Measurements from ENCODE around the gene DMWD. TPM values are rescaled to one million over a fixed set of nuclear protein-coding genes. Genes with fewer than 3 reads are reported as not detected.

The DMWD gene
- total and polyA plus RNA-seq, 2 donors (not counting 1 experiment from before 2014, with no cell fraction given): 25.1 to 86.4 TPM

DNA sequence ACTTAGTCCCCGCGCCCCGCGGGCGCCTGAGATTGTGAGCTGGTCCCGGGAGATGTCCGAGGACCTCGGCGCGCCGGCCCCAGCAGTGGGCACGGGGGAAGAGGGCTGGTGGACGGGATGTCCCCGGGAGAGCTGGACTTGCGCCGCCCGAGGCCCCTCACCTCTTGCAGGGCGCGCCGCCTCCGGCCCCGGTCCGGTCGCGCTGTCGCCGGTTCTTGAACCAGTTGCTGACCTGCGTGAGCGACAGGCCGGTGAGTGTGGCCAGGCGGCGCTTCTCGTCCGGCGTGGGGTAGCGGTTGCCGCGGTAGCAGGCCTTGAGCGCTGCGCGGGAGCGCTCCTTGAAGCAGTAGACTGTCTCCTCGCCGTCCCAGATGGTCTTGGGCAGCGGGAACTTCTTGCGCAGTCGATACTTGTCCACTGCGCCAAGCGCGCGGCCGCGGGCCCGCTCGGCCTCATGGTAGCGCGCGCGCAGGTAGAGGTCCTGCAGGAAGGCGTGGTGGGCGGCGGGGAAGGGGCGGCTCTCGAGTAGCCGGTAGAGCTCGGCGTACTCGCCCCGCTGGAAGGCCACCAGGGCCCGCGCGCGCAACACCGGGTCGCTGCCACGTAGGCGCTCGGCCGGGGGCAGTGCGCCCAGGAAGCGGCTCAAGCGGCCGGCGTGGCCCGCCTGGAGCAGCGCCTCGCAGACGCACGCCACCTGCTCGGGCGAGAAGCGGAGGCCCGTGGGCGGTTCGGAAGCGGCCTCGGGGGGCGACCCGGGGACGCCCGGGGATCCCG lies 24.6 kb downstream of the DMWD start:
- WGBS (ENCODE audit: insufficient coverage): 4% methylated on average over 102 of the region's 102 CpGs
- Histone ChIP-seq H3K4me3 (ENCODE audit: control extremely low read depth in 1 of 5, extremely low read depth in 1 of 5, insufficient read depth in 1 of 5, low read depth in 2 of 5, low read length in 4 of 5) (peak overlapping the region in 4 of 5 experiments; percentile 31 to 84 (median 76)), H3K4me2 (replicated peaks; ENCODE audit: low read depth, low read length, poor library complexity, severe bottlenecking) (peak overlapping the region; percentile 96), H3K27ac (ENCODE audit: low read length in 2 of 2) (no peak overlapping the region), H3K36me3 (replicated peaks in 1 of 2; ENCODE audit: control extremely low read depth in 1 of 2, control insufficient read depth in 1 of 2, extremely low read depth in 1 of 2, insufficient read depth in 2 of 2, low read length in 1 of 2) (no peaks in the 10 kb centered on the region), H3K9ac (ENCODE audit: low read length) (peak overlapping the region; percentile 78), H3K4me1 (ENCODE audit: control insufficient read depth in 2 of 2, insufficient read depth in 2 of 2, low read length in 2 of 2) (peaks cover 12 to 31% of the 10 kb centered on the region in 2 donors), H4K20me1 (ENCODE audit: control insufficient read depth, insufficient read depth, low read length, poor library complexity, severe bottlenecking) (no peaks in the 10 kb centered on the region), H3K9me3 (ENCODE audit: control extremely low read depth in 1 of 3, control insufficient read depth in 2 of 3, insufficient read depth in 1 of 3, low read length in 2 of 3) (peaks cover 0 to 3% (median 0%) of the 10 kb centered on the region in 3 donors), H3K79me2 (ENCODE audit: control insufficient read depth, insufficient read depth, low read length) (no peaks in the 10 kb centered on the region), H2AFZ (ENCODE audit: insufficient read depth, low read depth, low read length, poor library complexity, severe bottlenecking) (peak overlapping the region; percentile 93), H3K27me3 (replicated peaks in 1 of 4; ENCODE audit: control extremely low read depth in 1 of 4, control insufficient read depth in 3 of 4, insufficient read depth in 4 of 4, low read length in 3 of 4) (peaks cover 0 to 36% (median 8%) of the 10 kb centered on the region in 4 experiments)
- H3K4me1 Mint-ChIP-seq: peaks cover 24% of the 10 kb centered on the region
- H3K27ac Mint-ChIP-seq: no peak overlapping the region
- no peaks in the 10 kb centered on the region for H3K9me3 Mint-ChIP-seq (ENCODE audit: insufficient read depth)
- intact Hi-C loops (cut with micrococcal nuclease): loop anchor here (2.0 kb wide), 1 partner anchor 37 kb away; the partner anchor contains the start of gene FBXO46
- peak overlapping the region; percentile 76 for H3K4me3 Mint-ChIP-seq
- DNase-seq (peak; percentile 69), ATAC-seq (ENCODE audit: low read depth) (no peak)
- ChIA-PET POLR2A (interaction anchor here (0.5 to 3.9 kb wide), 4 partner anchors 24 to 95 kb away, joined by 3 to 23 read pairs (median 12); partner anchors contain the start of genes DMWD and SYMPK), CTCF (interaction anchor here (1.5 to 8.3 kb wide), 6 partner anchors 25 to 114 kb away, joined by 3 to 302 read pairs (median 16); partner anchors contain the start of genes DMWD, QPCTL and SNRPD2)
- peaks cover 10% of the 10 kb centered on the region for H3K27me3 Mint-ChIP-seq
- TF ChIP-seq CTCF (IDR thresholded peaks at IDR 0.05): no peak

DNA sequence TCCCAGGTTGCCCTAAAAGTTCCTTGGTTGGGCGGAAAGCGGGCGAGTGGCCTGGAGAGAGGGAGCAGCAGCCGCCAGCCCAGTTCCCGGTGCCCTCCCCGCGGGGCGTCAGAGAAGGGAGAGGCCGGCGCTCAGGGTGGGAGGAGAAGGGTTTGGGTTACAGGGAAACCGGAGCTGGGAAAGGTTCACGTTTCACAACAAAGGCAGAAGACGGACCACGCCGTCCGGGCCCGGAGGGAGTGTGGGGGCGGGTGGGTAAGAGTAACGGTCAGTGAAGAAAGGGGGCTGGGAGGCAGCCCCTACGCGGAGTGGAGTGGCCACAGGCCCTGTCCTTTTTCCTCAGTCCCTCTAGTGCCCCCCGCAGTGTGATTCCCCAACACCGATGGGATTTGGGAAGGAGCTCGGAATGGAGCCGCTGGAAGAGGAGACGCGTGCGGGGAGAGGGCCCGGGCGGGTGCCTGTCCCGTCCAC lies 25.2 kb downstream of the DMWD start:
- peaks cover 0 to 40% (median 8%) of the 10 kb centered on the region in 4 experiments for H3K27me3 ChIP-seq (replicated peaks in 1 of 4; ENCODE audit: control extremely low read depth in 1 of 4, control insufficient read depth in 3 of 4, insufficient read depth in 4 of 4, low read length in 3 of 4)
- POLR2A ChIA-PET: interaction anchor here (3.9 kb wide), 1 partner anchor 32 kb away, joined by 23 read pairs; no protein-coding TSS in a partner anchor
- Mint-ChIP-seq H3K27me3 (peaks cover 10% of the 10 kb centered on the region), H3K4me1 (peaks cover 24% of the 10 kb centered on the region), H3K4me3 (peak overlapping the region; percentile 47), H3K9me3 (ENCODE audit: insufficient read depth) (no peaks in the 10 kb centered on the region), H3K27ac (no peak overlapping the region)
- ATAC-seq (ENCODE audit: low read depth): no peak
- no peak for TF ChIP-seq EZH2 (IDR thresholded peaks at IDR 0.05; ENCODE audit: borderline replicate concordance, insufficient read depth, low read depth, low read length, poor library complexity, severe bottlenecking)
- no peak for TF ChIP-seq CTCF (IDR thresholded peaks at IDR 0.05)
- peak overlapping the region; percentile 93 for H2AFZ ChIP-seq (ENCODE audit: insufficient read depth, low read depth, low read length, poor library complexity, severe bottlenecking)
- no peaks in the 10 kb centered on the region for H3K36me3 ChIP-seq (replicated peaks in 1 of 2; ENCODE audit: control extremely low read depth in 1 of 2, control insufficient read depth in 1 of 2, extremely low read depth in 1 of 2, insufficient read depth in 2 of 2, low read length in 1 of 2)
- no peak for DNase-seq
- H3K4me2 ChIP-seq (replicated peaks; ENCODE audit: low read depth, low read length, poor library complexity, severe bottlenecking): peak overlapping the region; percentile 96
- peaks cover 0 to 3% (median 0%) of the 10 kb centered on the region in 3 donors for H3K9me3 ChIP-seq (ENCODE audit: control extremely low read depth in 1 of 3, control insufficient read depth in 2 of 3, insufficient read depth in 1 of 3, low read length in 2 of 3)
- intact Hi-C loops (cut with micrococcal nuclease): no loop called here
- CTCF ChIA-PET: interaction anchor here (0.7 to 8.3 kb wide), 4 partner anchors 24 to 88 kb away, joined by 3 to 302 read pairs (median 14); partner anchors contain the start of genes QPCTL and SNRPD2
- no peaks in the 10 kb centered on the region for H4K20me1 ChIP-seq (ENCODE audit: control insufficient read depth, insufficient read depth, low read length, poor library complexity, severe bottlenecking)
- H3K4me3 ChIP-seq (ENCODE audit: control extremely low read depth in 1 of 5, extremely low read depth in 1 of 5, insufficient read depth in 1 of 5, low read depth in 2 of 5, low read length in 4 of 5): peak overlapping the region in 1 of 5 experiments; percentile 71
- H3K4me1 ChIP-seq (ENCODE audit: control insufficient read depth in 2 of 2, insufficient read depth in 2 of 2, low read length in 2 of 2): peaks cover 12 to 29% of the 10 kb centered on the region in 2 donors
- no peaks in the 10 kb centered on the region for H3K79me2 ChIP-seq (ENCODE audit: control insufficient read depth, insufficient read depth, low read length)
- no peak overlapping the region for H3K9ac ChIP-seq (ENCODE audit: low read length)
- H3K27ac ChIP-seq (ENCODE audit: low read length in 2 of 2): no peak overlapping the region
- 59% methylated on average over 23 of the region's 31 CpGs for WGBS (ENCODE audit: insufficient coverage)
